HG02588 (cell line): Measurements from ENCODE around the gene SIRT2.

Experiments
- ATAC-seq: cut with Tn5 transposase; IDR thresholded peaks from one replicate; pipeline ENCODE4 v1.9.1; 2021; ENCODE audit warnings: mild to moderate bottlenecking, moderate library complexity; ENCODE audit not compliant: unreplicated experiment

The SIRT2 gene

GRCh38 chr19:38920602-38921419, 21.4 kb upstream of the SIRT2 start:
- ATAC-seq, result no peak

- no peak for ATAC-seq
Measured at GRCh38 chr19:38919837-38920601, 20.6 kb upstream of the SIRT2 start.

- no peak for ATAC-seq
Measured at GRCh38 chr19:38918526-38918925, 19.1 kb upstream of the SIRT2 start.

- ATAC-seq, result no peak
Measured at GRCh38 chr19:38917921-38918491, 18.6 kb upstream of the SIRT2 start.

GRCh38 chr19:38917516-38917915, 18.1 kb upstream of the SIRT2 start:
- ATAC-seq, result no peak

GRCh38 chr19:38915329-38916321, 16.2 kb upstream of the SIRT2 start:
- no peak for ATAC-seq

GRCh38 chr19:38913958-38914357, 14.5 kb upstream of the SIRT2 start:
- ATAC-seq, result no peak

- ATAC-seq, result no peak
Measured at GRCh38 chr19:38912600-38913514, 13.4 kb upstream of the SIRT2 start.

GRCh38 chr19:38911388-38912001, 12.1 kb upstream of the SIRT2 start:
- no peak for ATAC-seq

GRCh38 chr19:38910488-38910887, 11.1 kb upstream of the SIRT2 start:
- ATAC-seq, result no peak

GRCh38 chr19:38908911-38909310, 9.5 kb upstream of the SIRT2 start:
- ATAC-seq, result no peak

GRCh38 chr19:38907670-38908069, 8.3 kb upstream of the SIRT2 start:
- ATAC-seq, result no peak

- no peak for ATAC-seq
Measured at GRCh38 chr19:38907227-38907626, 7.8 kb upstream of the SIRT2 start.

GRCh38 chr19:38905620-38906019, 6.2 kb upstream of the SIRT2 start:
- ATAC-seq, result no peak

GRCh38 chr19:38904581-38905539, 5.4 kb upstream of the SIRT2 start:
- ATAC-seq, result no peak

- ATAC-seq, result no peak
Measured at GRCh38 chr19:38901683-38902082, 2.3 kb upstream of the SIRT2 start.

- ATAC-seq, result no peak
Measured at GRCh38 chr19:38900743-38901190, 1.3 kb upstream of the SIRT2 start.

- no peak for ATAC-seq
Measured at GRCh38 chr19:38900202-38900629, 798 bp upstream of the SIRT2 start.
